ENCODE results near the gene TSC22D3.

TSC22D3 gene

GRCh38 chrX:107758231-107758766, 17.3 kb downstream of the TSC22D3 start:
- no peak for DNase-seq

- no peak for DNase-seq
These were observed 19.9 kb downstream of the TSC22D3 start for GRCh38 chrX:107755721-107756120.

DNA sequence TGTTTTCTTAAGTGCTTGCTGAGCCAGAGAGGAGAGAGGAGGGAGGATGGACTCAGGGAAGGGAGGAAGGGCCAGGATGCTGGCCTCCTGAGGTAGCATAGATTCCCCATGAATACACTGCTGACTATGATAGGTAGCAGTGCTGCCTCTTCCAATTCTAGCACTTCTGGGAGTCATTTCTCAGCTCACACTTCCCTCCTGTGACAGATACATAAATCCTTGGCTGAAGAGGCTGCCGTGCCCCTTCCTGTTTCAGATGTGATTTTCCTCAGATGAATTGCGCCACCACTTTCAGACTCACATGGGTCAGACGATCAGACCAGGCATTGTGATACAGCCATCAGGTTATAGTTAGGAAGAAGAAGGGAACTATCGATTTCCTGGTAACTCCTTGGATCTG, 22.4 kb downstream of the TSC22D3 start:
- DNase-seq, result no peak

DNA sequence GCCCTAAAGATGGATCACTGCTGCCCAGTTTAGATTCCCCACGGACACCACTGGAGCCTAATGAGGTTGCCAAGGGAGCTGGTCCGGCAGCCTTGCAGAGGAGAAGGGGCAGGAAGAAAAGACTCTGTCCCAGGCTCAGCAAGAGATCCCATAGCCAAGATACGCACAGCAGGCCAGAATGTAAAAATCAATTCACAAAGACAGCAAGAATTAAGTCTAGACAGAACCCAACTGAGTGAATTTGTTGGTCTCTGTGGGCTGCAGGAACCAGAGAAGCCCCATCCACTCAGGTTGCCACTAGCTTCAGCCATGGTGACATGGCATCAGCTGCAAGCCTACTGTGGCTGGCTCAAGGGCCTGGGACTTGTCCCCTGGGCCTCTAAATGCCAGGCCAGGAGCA, 22.9 kb downstream of the TSC22D3 start:
- DNase-seq, result no peak

DNA sequence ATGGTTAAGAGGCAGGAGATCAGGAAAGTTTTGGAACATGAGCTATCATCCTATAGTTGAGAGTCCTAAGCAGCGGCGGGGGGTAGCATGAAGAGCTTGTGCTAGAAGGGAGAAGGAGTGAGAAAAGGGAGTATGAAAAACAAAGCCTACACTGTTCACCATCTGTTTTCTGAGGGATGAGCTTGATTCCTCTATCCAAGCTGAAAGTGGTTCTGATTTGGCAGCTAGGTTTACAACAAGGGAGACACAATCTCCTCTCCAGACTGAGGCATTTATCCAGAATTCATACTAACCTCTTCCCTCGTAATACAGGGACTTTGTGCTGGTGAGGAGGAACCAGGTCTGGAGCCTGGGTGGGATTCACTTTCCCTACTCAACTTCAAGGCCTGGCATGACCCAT, 23.5 kb downstream of the TSC22D3 start:
- no peak for DNase-seq

DNA sequence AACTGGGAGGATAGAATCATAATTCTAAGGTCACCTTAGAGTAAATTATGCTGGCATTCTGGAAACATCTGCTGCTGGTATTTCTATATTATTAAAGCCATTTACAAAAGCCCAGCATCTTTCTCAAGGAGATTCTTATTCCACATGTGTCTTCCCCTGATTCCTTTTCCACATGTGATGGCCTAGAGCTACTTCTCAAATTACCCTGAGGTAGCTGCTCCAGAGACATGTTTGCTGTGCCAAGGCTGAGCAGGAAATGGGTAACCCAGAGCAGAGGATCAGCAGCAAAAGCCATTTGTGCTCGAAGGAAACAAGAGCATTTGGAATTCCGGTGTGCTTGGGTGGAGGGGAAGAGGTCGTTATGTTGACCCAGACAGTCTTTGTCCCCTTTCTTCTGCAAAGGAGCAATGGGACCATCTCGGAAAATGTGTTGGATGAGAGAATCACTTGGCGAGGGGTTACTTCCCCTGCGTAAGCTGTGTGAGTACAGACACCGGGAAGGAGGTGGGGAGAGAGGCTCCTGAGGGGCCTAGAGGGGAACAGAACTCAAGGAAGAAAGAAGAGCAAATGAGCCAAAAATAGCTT, 24.6 kb downstream of the TSC22D3 start:
- no peak for DNase-seq

DNA sequence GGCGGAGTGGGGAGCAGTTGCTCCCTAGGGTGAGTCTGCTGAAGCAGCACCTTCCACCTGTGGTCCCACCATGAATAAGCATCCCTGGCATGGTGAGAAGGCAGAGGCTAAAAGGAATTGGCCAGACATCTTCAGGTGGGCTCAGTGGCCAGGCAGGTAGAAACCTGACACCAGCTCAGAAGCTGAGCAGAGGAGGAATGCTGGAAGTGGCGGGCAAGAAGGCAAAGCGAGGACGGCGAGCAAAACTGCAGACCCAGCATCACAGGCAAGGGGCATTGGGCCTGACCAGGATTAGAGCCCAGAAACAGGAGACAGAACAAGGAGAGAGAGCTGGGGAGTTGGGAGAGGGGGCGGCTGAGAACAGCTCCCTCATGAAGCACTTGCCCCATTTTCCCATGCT, 25.3 kb downstream of the TSC22D3 start:
- DNase-seq, result no peak

GRCh38 chrX:107748506-107748905, 27.1 kb downstream of the TSC22D3 start:
- DNase-seq, result no peak

DNA sequence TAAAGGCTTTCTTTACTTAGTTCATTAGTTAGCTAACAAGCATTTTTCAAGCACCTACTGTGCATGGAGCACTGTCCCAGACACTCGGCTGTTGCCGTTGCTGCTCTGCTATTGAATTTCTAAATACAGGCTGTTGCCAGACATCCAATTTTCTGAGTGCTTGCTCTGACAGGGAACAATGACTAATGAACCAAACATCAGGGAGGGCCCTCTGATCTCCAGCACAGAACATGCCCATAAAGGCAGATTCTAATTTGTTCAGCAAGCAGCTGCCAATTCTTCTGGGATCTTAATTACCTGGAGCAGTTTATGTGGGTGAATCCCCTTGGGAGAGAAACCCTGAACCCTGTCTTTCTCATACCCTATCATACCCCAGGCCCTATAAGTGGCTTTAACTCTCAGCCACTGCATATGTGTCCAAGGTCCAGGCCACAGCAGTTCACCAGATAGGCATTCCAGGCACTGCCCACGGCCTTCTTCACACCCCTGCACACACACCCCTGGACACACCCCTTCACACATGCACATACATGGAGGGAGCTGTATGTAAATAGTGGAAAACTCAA, 27.9 kb downstream of the TSC22D3 start:
- no peak for DNase-seq

GRCh38 chrX:107744868-107745267, 30.7 kb downstream of the TSC22D3 start:
- DNase-seq, result no peak

DNA sequence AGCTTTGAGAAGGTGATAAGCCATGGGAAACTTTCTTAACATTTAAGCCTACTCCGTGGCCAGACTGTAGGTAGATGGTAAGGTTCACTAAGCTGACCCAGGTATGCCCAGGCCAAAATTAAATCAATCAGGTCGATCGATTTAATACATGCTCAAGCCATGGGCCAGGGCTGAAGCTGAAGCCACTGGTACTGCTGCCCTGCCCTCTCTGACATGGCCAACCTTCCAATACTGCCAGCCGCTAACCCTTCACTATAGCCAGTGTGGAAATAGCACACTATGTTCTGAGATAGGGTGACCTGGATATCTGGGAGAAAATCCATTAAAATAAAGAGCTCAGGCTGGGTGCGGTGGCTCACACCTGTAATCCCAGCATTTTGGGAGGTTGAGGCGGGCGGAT, 31.6 kb downstream of the TSC22D3 start:
- no peak for DNase-seq

GRCh38 chrX:107742700-107743191, 32.8 kb downstream of the TSC22D3 start:
- DNase-seq, result no peak

GRCh38 chrX:107741404-107741790, 34.2 kb downstream of the TSC22D3 start:
- no peak for DNase-seq

DNA sequence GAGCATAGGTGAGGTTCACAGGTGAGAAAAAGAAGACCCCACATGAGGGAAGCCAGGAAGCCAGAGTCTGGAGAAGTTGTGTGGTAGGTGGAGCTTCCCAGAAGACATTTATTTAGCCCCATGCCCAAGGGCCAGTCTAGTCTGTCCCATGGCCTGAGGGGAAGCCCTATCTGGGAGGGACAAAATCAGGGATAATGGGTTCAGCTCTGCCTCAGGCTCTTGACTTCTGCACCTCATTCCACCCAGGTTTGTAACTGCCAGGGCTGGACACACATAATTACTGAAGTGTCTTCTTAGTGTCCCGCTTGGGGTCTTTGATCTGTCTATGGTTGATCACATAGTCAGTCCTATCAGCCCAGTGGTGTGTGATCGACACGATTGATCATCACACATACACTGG, 36.0 kb downstream of the TSC22D3 start:
- no peak for DNase-seq

- no peak for DNase-seq
These were observed 36.8 kb downstream of the TSC22D3 start for GRCh38 chrX:107738768-107739167.

GRCh38 chrX:107738272-107738671, 37.3 kb downstream of the TSC22D3 start:
- no peak for DNase-seq

DNA sequence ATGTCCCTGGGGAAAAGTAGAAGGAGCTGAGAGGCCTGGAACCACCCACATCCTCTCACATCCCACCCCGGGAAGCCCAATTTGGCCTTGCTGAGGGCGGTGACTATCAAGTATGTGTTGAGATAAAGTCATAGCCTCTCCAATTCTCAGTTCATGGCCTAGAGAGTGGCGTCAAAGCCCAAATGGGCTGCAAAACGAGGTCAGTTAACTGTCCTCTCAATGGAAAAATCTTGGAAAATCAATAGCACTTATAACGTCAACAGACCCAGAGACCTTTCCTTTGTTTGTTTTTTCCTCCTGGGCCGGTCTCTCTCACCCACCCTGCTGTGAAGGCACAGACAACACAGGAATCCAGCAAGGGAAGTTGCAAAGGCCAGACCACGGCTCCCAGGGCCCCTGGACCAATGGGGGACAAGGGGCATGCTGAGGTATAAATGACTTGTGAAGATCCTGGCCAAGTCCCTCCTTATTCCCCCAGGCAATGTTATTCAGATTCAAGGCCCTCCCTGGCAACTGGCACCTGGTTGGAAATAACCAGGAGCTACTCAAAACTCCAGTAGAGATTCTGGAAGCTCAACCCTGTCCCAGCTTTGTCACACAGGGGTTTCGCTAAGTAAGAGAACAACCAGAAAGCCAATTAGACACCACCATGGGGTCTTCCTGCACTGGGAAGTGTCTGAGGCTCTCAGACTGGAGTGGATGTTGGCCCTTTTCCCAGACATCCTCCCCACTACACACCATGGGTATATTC, 38.6 kb downstream of the TSC22D3 start:
- no peak for DNase-seq

DNA sequence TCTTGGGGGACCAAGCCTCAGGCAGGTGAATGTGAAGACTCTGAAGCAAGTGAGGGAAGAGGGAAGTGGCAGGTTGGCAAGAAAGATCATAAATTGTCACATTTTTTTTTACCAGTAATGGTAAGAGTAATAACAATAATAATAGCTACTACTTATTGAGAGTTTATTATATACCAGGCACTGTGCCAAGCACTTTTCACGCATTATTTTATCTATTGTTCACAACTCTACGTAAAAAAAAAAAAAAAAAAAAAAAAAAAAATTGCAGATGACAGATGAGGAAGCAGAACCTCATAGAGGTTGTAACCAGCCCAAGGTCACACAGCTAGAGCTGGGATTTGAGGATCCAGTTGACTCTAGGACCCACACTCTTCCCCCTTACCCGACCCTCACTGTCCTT, 40.9 kb downstream of the TSC22D3 start:
- no peak for DNase-seq

DNA sequence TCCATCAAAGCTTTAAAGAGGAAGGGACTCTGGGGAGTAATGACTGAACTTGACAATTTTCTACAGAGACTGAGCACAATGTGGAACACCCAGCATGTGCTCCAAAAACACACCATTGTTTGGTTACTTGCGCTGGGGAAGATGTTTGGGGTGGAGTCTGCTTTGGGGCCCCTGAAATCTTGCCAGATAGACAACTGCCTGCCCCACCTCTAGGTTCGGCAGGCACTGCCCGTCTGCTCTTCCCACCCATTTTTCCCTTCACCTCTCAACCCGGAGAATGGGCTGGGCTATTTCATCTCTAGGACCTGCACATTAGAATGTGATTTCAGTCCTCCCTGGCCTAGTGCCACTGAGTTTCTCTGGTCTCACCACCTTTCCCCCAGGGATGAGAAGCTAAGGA, 41.9 kb downstream of the TSC22D3 start:
- no peak for DNase-seq

DNA sequence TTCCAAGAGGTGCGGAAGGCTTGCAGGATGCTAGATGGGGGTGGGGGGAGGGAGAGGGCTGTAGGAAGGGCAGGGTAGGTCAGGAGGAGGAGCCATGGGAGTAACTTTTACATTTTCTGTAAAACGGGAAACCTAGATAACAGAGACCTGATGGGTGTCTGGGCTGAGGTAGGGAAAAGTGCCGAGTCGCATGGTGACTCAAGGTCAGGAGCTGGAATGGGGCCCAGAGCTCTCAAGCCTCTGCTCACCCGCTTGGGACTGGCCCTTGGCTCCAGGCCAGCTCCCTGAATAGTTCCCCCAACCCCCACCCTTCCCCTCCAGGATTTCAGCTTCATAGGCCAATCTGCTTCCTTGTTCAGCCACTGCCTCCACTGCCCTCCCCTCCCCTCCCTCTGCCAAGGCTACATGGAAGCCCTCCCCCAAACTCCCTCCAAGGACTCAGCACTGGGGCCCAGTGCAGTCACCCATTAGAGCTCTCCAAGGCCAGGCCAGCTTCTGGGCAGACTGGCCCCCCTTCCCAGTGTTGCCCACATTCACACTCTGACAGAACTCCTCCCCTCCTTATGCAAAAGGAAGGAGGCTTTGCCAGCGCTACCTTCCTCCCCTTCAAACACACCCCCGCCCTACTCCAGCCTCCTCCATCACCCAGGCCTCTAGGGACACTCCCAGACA, 43.6 kb downstream of the TSC22D3 start:
- no peak for DNase-seq

DNA sequence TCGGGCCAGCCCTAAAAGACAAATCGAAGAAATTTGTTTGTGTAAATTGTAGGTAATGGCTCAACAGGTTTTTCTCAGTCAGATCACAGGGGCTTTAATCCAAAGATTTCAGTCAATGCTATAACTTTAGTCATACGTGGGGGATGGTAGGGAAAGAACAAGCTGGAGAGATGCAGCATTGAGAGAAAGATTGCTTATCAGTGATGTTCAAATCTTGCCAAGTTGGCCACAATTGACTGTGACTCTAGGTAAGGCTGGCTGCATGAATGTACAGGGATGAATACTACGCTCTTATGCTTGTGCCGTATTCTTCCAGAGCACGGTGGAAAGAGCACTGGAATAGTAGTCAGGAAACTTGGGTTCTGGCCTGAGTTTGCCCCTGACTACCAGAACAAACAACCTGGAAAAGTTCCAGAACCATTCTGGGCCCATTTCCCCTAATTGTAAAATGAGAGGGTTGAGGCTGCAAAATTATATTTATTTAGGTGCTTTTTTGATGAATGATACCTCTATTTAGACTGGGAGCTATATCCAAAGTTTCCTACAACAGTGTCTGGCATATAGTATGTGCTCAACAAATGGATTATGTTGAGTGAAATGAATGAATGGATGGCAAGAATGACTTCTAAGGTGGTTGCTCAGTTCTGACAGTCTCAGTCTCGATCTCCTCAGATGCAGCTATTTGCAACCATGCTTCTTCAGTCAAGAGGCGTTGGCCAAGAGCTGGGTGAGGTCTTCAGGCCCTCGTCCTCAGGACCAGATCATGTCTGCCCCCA, 44.4 kb downstream of the TSC22D3 start:
- no peak for DNase-seq

DNA sequence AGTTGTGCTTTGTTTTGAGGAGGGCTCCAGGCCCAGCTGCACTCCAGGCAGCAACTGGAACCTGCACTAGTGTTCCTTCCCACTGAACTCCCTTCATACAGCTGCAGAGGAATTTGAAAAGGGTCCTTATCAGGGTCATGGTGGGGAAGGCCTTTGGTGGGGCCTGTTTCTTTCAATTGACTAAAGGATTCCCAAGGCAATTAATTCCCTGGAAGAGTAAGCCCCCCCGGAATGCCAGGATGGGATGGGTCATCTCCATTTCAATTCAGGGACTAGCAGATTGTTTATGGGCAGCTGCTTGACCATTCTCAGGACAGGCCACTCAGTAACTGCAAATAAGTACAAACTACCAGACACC, 45.3 kb downstream of the TSC22D3 start:
- DNase-seq, result no peak
